ENCODE measurements around the gene CARTPT.

- TF ChIP-seq CTCF (conservative IDR thresholded peaks at IDR 0.05 in 1 of 2, IDR thresholded peaks at IDR 0.05 in 1 of 2; ENCODE audit: extremely low read depth in 1 of 2, insufficient read depth in 1 of 2, low read depth in 1 of 2, low read length in 2 of 2) (no peak), EZH2 (IDR thresholded peaks at IDR 0.05; ENCODE audit: borderline replicate concordance, low read length) (no peak)
Observed at GRCh38 chr5:71699751-71700150, 19.3 kb upstream of the CARTPT start.

Measured in mammary epithelial cell (primary cell).